Medulla oblongata (tissue), 1 donor: ENCODE data around the gene DPEP1.

Source experiments
- DNase-seq: peaks from one replicate; pipeline ENCODE4 v3.0.0-alpha.2; 2015; ENCODE audit errors: extremely low spot score

The DPEP1 gene

GRCh38 chr16:89599451-89599858 lies 14.0 kb upstream of the DPEP1 start:
- DNase-seq = no peak

GRCh38 chr16:89599902-89600301 lies 13.5 kb upstream of the DPEP1 start:
- no peak for DNase-seq

- no peak for DNase-seq
Measured at GRCh38 chr16:89600427-89600826, 13.0 kb upstream of the DPEP1 start.

GRCh38 chr16:89600956-89601355 lies 12.5 kb upstream of the DPEP1 start:
- DNase-seq = no peak

GRCh38 chr16:89601906-89602272 lies 11.6 kb upstream of the DPEP1 start:
- no peak for DNase-seq

- no peak for DNase-seq
Measured at GRCh38 chr16:89602273-89602951, 11.0 kb upstream of the DPEP1 start.

GRCh38 chr16:89602952-89603590 lies 10.4 kb upstream of the DPEP1 start:
- DNase-seq = no peak

GRCh38 chr16:89604764-89605163 lies 8.7 kb upstream of the DPEP1 start:
- no peak for DNase-seq

GRCh38 chr16:89605186-89605970 lies 8.1 kb upstream of the DPEP1 start:
- no peak for DNase-seq

- no peak for DNase-seq
Measured at GRCh38 chr16:89606006-89606405, 7.4 kb upstream of the DPEP1 start.

GRCh38 chr16:89607453-89607852 lies 6.0 kb upstream of the DPEP1 start:
- DNase-seq = no peak

- no peak for DNase-seq
Measured at GRCh38 chr16:89607937-89608740, 5.3 kb upstream of the DPEP1 start.

- no peak for DNase-seq
Measured at GRCh38 chr16:89610108-89610453, 3.4 kb upstream of the DPEP1 start.

- no peak for DNase-seq
Measured at GRCh38 chr16:89612415-89613166, 851 bp upstream of the DPEP1 start.

GRCh38 chr16:89613954-89614459 lies 565 bp downstream of the DPEP1 start:
- no peak for DNase-seq

- DNase-seq = no peak
Measured at GRCh38 chr16:89615176-89615575, 1.7 kb downstream of the DPEP1 start.

GRCh38 chr16:89615596-89616090 lies 2.2 kb downstream of the DPEP1 start:
- DNase-seq = no peak

GRCh38 chr16:89616623-89617022 lies 3.2 kb downstream of the DPEP1 start:
- DNase-seq = no peak

- DNase-seq = no peak
Measured at GRCh38 chr16:89617036-89617435, 3.6 kb downstream of the DPEP1 start.

- DNase-seq = no peak
Measured at GRCh38 chr16:89618109-89618998, 4.9 kb downstream of the DPEP1 start.
